ENCODE data around the gene DUSP21. TPM values are rescaled to one million over a fixed set of nuclear protein-coding genes. Genes with fewer than 3 reads are reported as not detected.
"Not testable (repeated sequence)": the region's sequence is repeated elsewhere in the genome, so short reads cannot be mapped to it uniquely, and the experiment has no call there.

The DUSP21 gene
- total RNA-seq, 2 experiments from 2014 or later = not detected

DNA sequence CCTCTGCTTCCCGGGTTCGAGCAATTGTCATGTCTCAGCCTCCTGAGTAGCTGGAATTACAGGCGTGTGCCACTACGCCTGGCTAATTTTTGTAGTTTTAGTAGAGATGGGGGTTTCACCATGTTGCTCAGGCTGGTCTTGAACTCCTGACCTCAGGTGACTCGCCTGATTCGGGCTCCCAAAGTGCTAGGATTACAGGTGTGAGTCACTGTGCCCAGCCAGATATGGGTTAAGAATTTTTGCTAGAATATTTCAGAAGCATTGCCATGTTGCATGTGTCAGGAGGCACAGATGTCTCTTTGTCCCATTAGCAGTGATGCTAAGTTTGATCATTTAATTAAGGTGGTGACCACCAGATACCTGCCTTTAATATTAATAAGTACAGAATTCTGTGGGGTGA, 7.1 kb downstream of the DUSP21 start:
- H3K4me1 Mint-ChIP-seq (ENCODE audit: low read depth); intact Hi-C loops (cut with micrococcal nuclease); H3K27ac Mint-ChIP-seq; CTCF ChIA-PET; H3K36me3 Mint-ChIP-seq (ENCODE audit: low read depth); H3K4me3 Mint-ChIP-seq; H3K27me3 Mint-ChIP-seq (ENCODE audit: low read depth); H3K9me3 Mint-ChIP-seq; DNase-seq: not testable (repeated sequence)

DNA sequence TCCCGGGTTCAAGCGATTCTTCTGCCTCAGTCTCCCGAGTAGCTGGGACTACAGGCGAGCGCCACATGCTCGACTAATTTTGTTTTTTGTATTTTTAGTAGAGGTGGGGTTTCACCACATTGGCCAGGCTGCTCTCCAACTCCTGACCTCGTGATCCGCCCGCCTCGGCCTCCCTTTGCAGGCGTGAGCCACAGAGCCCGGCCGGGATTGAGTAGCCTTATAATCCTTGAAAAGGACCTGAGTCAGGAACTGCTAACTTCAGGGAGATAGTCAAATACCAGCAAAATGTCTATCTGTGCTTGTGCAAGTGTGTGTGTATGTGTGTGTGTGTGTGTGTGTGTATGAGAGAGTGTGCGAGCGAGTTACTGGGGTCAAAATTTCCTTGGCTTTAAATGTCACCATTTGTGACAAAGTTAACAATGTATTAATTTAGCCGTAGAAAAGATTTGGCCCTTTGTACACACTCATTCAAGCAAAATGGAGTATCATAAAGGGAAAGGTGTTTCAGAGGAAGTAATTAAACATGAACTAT, 27.4 kb downstream of the DUSP21 start:
- H3K4me1 Mint-ChIP-seq (ENCODE audit: low read depth) = peaks cover 5% of the 10 kb centered on the region
- intact Hi-C loops (cut with micrococcal nuclease) = loop anchor here (5.0 to 10.0 kb wide), 3 partner anchors 51 to 626 kb away; partner anchors contain the start of gene FUNDC1
- DNase-seq = no peak
- H3K4me3 Mint-ChIP-seq = peak overlapping the region; percentile 56
- H3K27me3 Mint-ChIP-seq (ENCODE audit: low read depth) = no peaks in the 10 kb centered on the region
- H3K36me3 Mint-ChIP-seq (ENCODE audit: low read depth) = peaks cover 4% of the 10 kb centered on the region
- H3K27ac Mint-ChIP-seq = no peak overlapping the region
- CTCF ChIA-PET = no interaction called here
- no peaks in the 10 kb centered on the region for H3K9me3 Mint-ChIP-seq

DNA sequence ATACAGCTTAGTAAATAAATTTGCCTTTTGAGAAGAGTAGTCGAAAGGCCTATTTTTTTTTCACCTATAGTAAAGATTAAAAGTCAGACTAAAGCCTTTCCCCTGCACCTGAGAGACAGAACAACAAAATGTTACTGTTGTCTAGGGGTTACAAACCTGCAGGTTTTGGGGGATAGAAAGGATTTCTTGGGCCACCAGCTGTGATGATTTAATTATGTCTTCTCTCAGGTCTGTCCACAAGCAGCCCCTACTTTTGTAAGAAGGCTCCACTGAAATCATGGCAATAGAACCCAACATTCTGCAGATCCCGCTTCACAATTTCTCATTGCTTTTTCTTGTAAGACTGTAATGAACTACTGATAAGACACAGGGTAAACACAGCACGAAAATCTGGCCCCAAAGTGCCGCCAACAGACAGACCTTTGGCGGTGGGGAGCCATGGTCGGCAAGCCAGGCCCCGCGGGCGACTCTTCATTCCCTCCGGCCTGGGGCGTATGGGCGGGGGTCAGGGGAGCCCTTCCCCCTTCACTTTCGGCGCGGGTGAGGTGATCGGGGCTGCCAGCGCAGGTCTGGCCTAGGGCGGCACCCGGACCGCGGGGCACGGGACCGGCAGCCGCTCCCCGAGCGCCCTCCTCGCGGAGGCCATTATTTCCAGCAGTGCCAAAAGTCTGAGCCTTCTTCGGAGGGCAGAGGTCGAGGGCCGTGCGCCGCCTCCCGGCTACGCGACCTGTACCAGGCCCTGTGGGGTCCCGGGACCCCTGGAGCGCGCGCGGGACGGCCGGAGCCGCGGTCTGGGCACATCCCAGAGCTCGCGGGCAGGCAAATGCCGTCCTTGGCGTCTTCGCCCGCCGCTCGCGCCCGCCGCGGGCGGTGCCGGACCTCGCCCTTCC, 28.4 kb downstream of the DUSP21 start:
- CTCF ChIA-PET = no interaction called here
- no peaks in the 10 kb centered on the region for H3K9me3 Mint-ChIP-seq
- H3K4me1 Mint-ChIP-seq (ENCODE audit: low read depth) = peaks cover 7% of the 10 kb centered on the region
- H3K27ac Mint-ChIP-seq = peak overlapping the region; percentile 98
- intact Hi-C loops (cut with micrococcal nuclease) = loop anchor here (1.0 to 10.0 kb wide), 5 partner anchors 50 to 627 kb away; partner anchors contain the start of gene FUNDC1
- DNase-seq = peak; percentile 15
- no peaks in the 10 kb centered on the region for H3K27me3 Mint-ChIP-seq (ENCODE audit: low read depth)
- peaks cover 4% of the 10 kb centered on the region for H3K36me3 Mint-ChIP-seq (ENCODE audit: low read depth)
- H3K4me3 Mint-ChIP-seq = peak overlapping the region; percentile 93

DNA sequence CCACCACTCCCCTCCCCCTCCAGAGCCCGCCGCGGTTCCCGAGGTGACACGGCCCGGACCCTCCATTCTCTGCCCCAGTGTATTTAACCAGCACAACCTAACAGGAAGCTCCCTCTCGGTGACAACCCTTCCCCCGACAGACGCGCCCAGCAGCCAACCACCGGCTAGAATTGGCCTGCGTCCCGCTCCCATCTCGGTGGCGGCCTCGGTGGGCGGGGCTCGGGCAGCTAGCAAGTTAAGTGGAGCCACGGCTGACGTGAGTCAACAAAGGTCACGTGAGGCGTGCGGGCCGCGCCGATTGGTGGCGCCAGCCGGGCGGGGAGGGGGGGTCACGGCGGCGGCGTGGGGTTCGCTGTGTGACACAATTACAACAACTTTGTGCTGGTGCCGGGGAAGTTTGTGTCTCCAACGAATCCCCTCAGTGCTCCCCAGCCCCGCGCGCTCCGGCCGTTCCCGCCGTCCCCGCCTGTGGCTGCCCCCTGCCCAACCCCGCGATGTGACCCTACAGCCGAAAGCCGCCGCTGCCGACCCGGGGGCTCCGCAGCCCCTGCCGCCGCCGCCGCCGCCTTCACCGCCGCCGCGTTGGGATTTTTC, 29.1 kb downstream of the DUSP21 start, which contains the start of gene KDM6A:
TSS of gene KDM6A (plus strand) at position 368 of the 594 bp plus-strand sequence. CDS start 364 bp downstream, outside the sequence.
- CTCF ChIA-PET = no interaction called here
- Mint-ChIP-seq H3K36me3 (ENCODE audit: low read depth) (peaks cover 4% of the 10 kb centered on the region), H3K27me3 (ENCODE audit: low read depth) (no peaks in the 10 kb centered on the region), H3K27ac (peak within 1 kb of the TSS; percentile 98), H3K4me3 (peak within 1 kb of the TSS; percentile 93), H3K9me3 (no peaks in the 10 kb centered on the region), H3K4me1 (ENCODE audit: low read depth) (peaks cover 7% of the 10 kb centered on the region)
- DNase-seq = peak; percentile 96
- intact Hi-C loops (cut with micrococcal nuclease) = loop anchor here (1.0 to 10.0 kb wide), 5 partner anchors 49 to 628 kb away; partner anchors contain the start of gene FUNDC1

DNA sequence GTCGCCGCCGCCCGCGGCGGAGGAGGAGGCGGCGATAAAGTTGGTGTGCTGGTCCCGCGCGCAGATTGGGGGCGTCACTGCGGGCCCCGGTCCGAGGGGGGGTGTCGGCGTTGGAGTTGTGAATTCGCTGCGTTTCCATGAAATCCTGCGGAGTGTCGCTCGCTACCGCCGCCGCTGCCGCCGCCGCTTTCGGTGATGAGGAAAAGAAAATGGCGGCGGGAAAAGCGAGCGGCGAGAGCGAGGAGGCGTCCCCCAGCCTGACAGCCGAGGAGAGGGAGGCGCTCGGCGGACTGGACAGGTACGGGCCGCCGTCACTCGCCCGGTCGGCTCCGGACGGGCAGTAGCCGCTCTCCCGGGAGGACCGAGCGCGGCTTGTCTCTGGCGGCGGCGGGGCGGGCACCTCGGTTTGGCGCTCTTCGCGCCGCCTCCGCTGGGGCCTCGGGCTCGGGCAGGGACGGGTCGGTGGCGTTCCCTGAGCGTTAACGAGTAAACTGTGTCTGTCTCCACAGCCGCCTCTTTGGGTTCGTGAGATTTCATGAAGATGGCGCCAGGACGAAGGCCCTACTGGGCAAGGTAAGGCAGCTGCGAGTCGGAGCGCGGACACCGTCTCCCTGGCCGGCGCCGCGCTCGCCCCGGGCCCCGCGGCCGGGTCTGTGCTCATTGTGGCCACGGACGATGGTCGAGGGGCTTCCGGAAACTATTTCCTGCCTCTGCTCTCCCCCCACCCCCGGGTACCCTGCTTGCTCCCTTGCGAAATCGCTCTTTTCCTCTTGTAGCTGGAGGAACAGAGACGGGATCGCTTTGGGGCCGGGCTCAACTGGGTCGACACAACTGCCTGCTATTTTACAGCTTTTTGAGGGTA, 29.8 kb downstream of the DUSP21 start:
- intact Hi-C loops (cut with micrococcal nuclease) = loop anchor here (1.0 to 10.0 kb wide), 7 partner anchors 30 to 629 kb away; partner anchors contain the start of gene FUNDC1
- Mint-ChIP-seq H3K4me1 (ENCODE audit: low read depth) (peaks cover 7% of the 10 kb centered on the region), H3K27me3 (ENCODE audit: low read depth) (no peaks in the 10 kb centered on the region), H3K9me3 (no peaks in the 10 kb centered on the region), H3K27ac (peak overlapping the region; percentile 98), H3K4me3 (peak overlapping the region; percentile 93), H3K36me3 (ENCODE audit: low read depth) (peaks cover 4% of the 10 kb centered on the region)
- CTCF ChIA-PET = interaction anchor here (0.6 kb wide), 1 partner anchor 203 kb away, joined by 6 read pairs; no protein-coding TSS in a partner anchor
- peak; percentile 40 for DNase-seq

DNA sequence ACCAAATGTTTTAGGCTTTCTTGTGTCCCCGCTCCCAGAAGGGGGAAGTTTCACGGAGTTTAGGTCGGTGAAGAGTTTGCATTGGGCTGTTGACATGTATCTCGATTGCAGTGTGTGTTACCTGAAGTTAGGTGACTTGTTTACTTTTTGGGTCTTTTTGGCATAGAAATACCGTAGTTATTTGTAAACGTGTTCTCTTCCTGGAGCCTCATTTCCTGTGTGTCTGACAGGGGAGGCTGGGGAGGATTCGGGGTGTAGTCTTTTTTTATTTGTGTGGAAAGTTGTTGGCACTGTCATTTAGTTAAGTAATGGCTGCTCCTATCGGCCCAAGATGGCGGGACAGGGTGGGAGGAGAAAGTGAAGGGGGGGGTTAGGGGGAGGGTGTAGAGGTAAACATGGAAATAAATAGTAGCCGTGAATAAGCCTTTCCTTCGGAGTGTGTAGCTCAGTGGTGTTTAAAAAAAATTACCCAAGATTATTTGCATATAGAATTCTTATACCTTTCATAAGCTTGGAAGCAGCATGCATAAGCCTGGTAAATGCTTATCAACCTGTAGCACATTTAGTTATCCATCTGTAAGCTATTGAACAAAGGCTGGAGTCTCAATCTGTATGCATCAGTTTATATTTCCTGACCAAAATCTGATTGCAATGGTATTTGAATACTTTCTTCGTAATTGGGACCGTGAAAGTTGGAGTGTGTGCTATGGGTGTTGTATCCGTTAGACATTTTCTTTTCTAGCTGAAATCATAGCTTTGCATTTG, 30.8 kb downstream of the DUSP21 start:
- DNase-seq = peak; percentile 52
- peaks cover 9% of the 10 kb centered on the region for H3K4me1 Mint-ChIP-seq (ENCODE audit: low read depth)
- peak overlapping the region; percentile 93 for H3K4me3 Mint-ChIP-seq
- intact Hi-C loops (cut with micrococcal nuclease) = loop anchor here (1.0 to 10.0 kb wide), 6 partner anchors 29 to 630 kb away; partner anchors contain the start of gene FUNDC1
- H3K27me3 Mint-ChIP-seq (ENCODE audit: low read depth) = no peaks in the 10 kb centered on the region
- H3K9me3 Mint-ChIP-seq = no peaks in the 10 kb centered on the region
- H3K27ac Mint-ChIP-seq = peak overlapping the region; percentile 98
- CTCF ChIA-PET = interaction anchor here (0.6 kb wide), 1 partner anchor 202 kb away, joined by 6 read pairs; no protein-coding TSS in a partner anchor
- peaks cover 5% of the 10 kb centered on the region for H3K36me3 Mint-ChIP-seq (ENCODE audit: low read depth)

DNA sequence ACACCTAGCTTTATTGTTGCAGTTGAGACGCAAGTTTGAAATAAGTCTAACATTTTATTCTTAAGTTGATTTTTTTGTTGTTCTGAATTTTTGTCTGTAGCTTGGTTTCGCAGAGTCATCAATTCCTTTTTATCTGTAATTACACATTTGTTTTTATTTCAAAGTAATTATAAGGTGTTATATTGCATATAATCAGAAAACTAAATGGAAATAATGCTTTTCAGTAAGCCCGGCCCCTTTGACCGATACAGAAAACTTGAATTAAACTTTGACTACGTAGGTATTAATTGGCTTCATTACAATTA, 31.3 kb downstream of the DUSP21 start:
- Mint-ChIP-seq H3K27me3 (ENCODE audit: low read depth) (no peaks in the 10 kb centered on the region), H3K36me3 (ENCODE audit: low read depth) (peaks cover 6% of the 10 kb centered on the region), H3K4me3 (peak overlapping the region; percentile 93), H3K4me1 (ENCODE audit: low read depth) (peaks cover 11% of the 10 kb centered on the region), H3K27ac (peak overlapping the region; percentile 98), H3K9me3 (no peaks in the 10 kb centered on the region)
- CTCF ChIA-PET = no interaction called here
- DNase-seq = no peak
- intact Hi-C loops (cut with micrococcal nuclease) = loop anchor here (10.0 kb wide), 1 partner anchor 630 kb away; no protein-coding TSS in a partner anchor

DNA sequence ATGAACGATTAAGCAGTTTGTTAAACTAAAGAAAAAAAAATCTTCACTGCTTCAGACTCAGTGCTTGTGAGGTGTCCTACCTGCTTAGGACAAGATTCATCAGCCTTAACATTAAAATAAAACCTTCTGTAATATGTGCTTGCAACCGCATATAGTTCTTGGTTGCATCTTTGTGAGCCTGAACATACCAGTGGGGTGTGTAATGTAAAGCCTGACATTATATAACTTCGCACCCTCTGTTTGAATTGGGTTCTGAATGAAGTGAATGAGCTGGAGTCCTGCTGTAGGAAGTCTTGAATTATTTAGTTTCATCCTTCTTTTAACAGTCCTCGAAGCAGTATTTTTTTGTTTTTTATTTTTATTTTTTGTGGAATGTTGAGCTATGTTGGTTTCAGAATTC, 32.3 kb downstream of the DUSP21 start:
- no peak for DNase-seq
- CTCF ChIA-PET = no interaction called here
- Mint-ChIP-seq H3K36me3 (ENCODE audit: low read depth) (peaks cover 6% of the 10 kb centered on the region), H3K4me3 (peak overlapping the region; percentile 62), H3K4me1 (ENCODE audit: low read depth) (peaks cover 17% of the 10 kb centered on the region), H3K9me3 (no peaks in the 10 kb centered on the region), H3K27ac (no peak overlapping the region), H3K27me3 (ENCODE audit: low read depth) (no peaks in the 10 kb centered on the region)
- intact Hi-C loops (cut with micrococcal nuclease) = loop anchor here (10.0 kb wide), 1 partner anchor 631 kb away; no protein-coding TSS in a partner anchor

DNA sequence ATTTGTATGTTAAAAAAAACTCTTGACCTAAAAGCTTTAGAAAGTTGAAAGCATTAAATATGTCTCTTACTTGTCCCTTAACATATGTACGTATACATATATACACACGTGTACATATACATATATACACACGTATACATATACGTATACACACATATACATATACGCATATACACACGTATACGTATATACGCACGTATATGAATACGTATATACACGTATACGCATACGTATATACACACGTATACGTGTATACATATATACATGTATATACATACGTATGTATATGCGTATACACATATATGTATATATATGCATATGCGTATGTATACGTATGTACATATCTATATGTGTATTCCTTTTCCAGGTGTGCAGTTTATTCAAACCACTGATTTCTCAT, 32.9 kb downstream of the DUSP21 start:
- Mint-ChIP-seq H3K27ac (no peak overlapping the region), H3K9me3 (no peaks in the 10 kb centered on the region), H3K36me3 (ENCODE audit: low read depth) (peaks cover 6% of the 10 kb centered on the region), H3K4me3 (no peak overlapping the region), H3K4me1 (ENCODE audit: low read depth) (peaks cover 16% of the 10 kb centered on the region), H3K27me3 (ENCODE audit: low read depth) (no peaks in the 10 kb centered on the region)
- intact Hi-C loops (cut with micrococcal nuclease) = loop anchor here (10.0 kb wide), 1 partner anchor 632 kb away; no protein-coding TSS in a partner anchor
- CTCF ChIA-PET = no interaction called here
- no peak for DNase-seq

DNA sequence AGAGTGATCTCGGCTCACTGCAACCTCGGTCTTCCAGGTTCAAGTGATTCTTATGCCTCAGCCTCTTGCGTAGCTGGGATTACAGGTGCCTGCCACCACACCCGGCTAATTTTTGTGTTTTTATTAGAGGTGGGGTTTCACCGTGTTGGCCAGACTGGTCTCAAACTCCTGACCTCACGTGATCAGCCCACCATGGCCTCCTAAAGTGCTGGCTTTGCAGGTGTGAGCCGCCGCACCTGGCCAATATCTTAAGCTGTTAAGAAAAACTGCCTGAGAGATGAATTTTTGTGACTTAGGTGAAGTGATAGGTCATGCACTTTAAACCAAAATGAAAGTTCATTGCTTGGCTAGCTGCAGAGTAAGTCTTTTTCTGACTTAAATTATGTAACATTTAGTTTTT, 35.0 kb downstream of the DUSP21 start:
- DNase-seq = no peak
- CTCF ChIA-PET = no interaction called here
- H3K36me3 Mint-ChIP-seq (ENCODE audit: low read depth) = peaks cover 6% of the 10 kb centered on the region
- no peak overlapping the region for H3K4me3 Mint-ChIP-seq
- intact Hi-C loops (cut with micrococcal nuclease) = loop anchor here (10.0 kb wide), 1 partner anchor 634 kb away; no protein-coding TSS in a partner anchor
- H3K27ac Mint-ChIP-seq = no peak overlapping the region
- no peaks in the 10 kb centered on the region for H3K27me3 Mint-ChIP-seq (ENCODE audit: low read depth)
- peaks cover 25% of the 10 kb centered on the region for H3K4me1 Mint-ChIP-seq (ENCODE audit: low read depth)
- no peaks in the 10 kb centered on the region for H3K9me3 Mint-ChIP-seq

DNA sequence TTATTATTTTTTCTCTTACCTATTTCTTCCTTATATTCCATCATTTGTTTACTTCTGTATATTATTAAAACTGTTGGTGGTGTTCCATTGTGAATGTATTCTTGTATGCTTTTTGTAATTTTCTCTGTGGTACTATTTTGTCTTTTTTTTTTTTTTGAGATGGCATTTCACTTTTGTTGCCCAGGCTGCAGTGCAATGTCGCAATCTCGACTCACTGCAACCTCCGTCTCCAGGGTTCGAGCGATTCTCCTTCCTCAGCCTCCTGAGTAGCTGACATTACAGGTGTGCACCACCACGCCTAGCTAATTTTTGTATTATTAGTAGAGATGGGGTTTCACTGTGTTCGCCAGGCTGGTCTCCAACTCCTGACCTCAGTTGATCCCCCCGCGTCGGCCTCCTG, 37.7 kb downstream of the DUSP21 start:
- CTCF ChIA-PET = interaction anchor here (0.8 kb wide), 1 partner anchor 33 kb away, joined by 3 read pairs; no protein-coding TSS in a partner anchor
- Mint-ChIP-seq H3K4me1 (ENCODE audit: low read depth) (peaks cover 35% of the 10 kb centered on the region), H3K4me3 (no peak overlapping the region), H3K27me3 (ENCODE audit: low read depth) (no peaks in the 10 kb centered on the region), H3K36me3 (ENCODE audit: low read depth) (peaks cover 3% of the 10 kb centered on the region), H3K9me3 (no peaks in the 10 kb centered on the region), H3K27ac (no peak overlapping the region)
- DNase-seq = no peak
- intact Hi-C loops (cut with micrococcal nuclease) = no loop called here

All from activated naive CD4-positive, alpha-beta T cell treated with anti-CD3 and anti-CD28 coated beads for 36 hours (primary cell).